ENCODE results near the gene RBCK1. TPM values are rescaled to one million over a fixed set of nuclear protein-coding genes. Genes with fewer than 3 reads are reported as not detected.

The RBCK1 gene
- polyA plus RNA-seq, 1 experiment: 130 TPM

DNA sequence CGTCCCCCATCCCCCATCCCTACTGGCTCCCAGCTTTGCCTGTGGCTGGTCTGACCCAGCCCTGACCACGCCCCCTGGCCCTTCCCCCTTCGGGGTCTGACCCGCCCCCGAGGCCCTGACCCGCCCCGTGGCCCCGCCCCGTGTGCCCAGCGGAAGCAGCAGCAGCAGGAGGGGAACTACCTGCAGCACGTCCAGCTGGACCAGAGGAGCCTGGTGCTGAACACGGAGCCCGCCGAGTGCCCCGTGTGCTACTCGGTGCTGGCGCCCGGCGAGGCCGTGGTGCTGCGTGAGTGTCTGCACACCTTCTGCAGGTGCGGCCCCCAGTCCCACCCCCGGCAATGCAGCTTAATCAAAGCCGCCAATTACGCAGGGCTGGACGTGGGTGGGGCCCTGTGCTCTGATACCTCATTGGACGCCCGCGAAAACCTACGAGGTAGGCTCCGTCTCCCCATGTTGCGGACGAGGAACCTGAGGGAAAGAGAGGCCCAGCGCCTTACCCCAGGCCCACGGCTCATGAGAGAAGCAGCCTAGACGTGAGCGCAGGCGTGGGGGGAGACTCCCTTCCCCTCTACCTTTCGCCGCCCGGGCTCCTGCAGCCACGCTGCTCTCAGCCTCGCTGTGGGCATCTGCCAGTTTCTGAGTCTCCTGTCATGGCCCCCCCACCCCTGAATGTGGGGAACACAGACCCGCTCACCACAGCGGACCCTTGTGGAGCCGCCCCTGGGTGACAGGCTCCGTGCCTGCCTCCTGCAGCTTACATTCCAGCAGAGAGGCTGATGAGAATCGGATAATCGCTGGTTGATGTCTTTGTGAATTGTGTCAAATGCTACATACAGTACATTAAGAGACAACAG is 12.8 kb downstream of the RBCK1 start:
- ChIA-PET POLR2A (no interaction called here), CTCF (no interaction called here)
- no peak for DNase-seq (ENCODE audit: low read depth)
- H3K4me3 ChIP-seq (ENCODE audit: low read depth, low read length): no peak overlapping the region
- peaks cover 38% of the 10 kb centered on the region for H3K36me3 ChIP-seq (ENCODE audit: control insufficient read depth, insufficient read depth, low read length)
- H3K27me3 ChIP-seq (ENCODE audit: control insufficient read depth, insufficient read depth, low read length): no peaks in the 10 kb centered on the region
- TF ChIP-seq, protein P1, sequence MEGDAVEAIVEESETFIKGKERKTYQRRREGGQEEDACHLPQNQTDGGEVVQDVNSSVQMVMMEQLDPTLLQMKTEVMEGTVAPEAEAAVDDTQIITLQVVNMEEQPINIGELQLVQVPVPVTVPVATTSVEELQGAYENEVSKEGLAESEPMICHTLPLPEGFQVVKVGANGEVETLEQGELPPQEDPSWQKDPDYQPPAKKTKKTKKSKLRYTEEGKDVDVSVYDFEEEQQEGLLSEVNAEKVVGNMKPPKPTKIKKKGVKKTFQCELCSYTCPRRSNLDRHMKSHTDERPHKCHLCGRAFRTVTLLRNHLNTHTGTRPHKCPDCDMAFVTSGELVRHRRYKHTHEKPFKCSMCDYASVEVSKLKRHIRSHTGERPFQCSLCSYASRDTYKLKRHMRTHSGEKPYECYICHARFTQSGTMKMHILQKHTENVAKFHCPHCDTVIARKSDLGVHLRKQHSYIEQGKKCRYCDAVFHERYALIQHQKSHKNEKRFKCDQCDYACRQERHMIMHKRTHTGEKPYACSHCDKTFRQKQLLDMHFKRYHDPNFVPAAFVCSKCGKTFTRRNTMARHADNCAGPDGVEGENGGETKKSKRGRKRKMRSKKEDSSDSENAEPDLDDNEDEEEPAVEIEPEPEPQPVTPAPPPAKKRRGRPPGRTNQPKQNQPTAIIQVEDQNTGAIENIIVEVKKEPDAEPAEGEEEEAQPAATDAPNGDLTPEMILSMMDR (IDR thresholded peaks at IDR 0.05; ENCODE audit: insufficient read depth, low read depth, low read length): no peak

DNA sequence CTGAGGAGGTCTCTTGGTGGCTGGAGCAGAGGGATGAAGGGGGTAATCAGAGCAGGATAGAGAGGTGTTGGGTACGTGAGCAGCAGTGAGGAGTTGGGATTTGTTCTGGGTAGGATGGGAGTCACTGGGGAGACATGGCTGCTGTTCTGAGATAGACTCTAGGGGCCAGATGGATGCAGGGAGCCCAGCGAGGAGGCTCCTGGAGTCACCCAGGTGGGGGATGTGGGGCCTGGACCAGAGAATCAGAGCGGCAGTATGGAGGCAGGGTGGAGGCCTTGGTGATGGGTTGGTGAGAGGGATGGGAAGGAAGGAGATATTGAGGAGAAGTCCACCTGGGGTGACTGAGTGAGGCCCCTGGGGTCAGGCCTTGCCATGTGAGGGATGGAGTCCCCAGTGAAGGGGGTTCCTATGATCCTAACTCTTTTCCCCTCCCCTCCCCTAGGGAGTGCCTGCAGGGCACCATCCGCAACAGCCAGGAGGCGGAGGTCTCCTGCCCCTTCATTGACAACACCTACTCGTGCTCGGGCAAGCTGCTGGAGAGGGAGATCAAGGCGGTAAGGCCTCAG is 13.7 kb downstream of the RBCK1 start:
- ChIA-PET POLR2A (no interaction called here), CTCF (interaction anchor here (1.1 kb wide), 1 partner anchor 66 kb away, joined by 6 read pairs; no protein-coding TSS in a partner anchor)
- TF ChIP-seq, protein P1 (IDR thresholded peaks at IDR 0.05; ENCODE audit: insufficient read depth, low read depth, low read length): no peak
- Histone ChIP-seq H3K27me3 (ENCODE audit: control insufficient read depth, insufficient read depth, low read length) (no peaks in the 10 kb centered on the region), H3K36me3 (ENCODE audit: control insufficient read depth, insufficient read depth, low read length) (peaks cover 38% of the 10 kb centered on the region), H3K4me3 (ENCODE audit: low read depth, low read length) (no peak overlapping the region)
- no peak for DNase-seq (ENCODE audit: low read depth)

DNA sequence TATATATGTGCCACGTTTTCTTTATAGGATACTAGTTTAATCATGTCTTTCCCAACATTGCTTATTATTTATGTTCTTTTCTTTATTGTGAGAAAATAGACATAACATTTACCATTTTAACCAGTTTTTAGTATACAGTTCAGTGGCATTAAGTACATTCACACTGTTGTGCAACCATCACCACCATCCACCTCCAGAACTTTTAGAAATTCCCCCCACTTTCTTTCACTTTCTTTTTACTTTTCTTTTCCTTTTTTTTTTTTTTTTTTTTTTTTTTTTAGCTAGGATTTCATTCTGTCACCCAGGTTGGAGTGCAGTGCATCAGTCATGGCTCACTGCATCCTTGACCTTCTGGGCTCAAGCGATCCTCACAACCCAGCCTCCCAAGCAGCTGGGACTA is 18.5 kb downstream of the RBCK1 start:
- Histone ChIP-seq H3K36me3 (ENCODE audit: control insufficient read depth, insufficient read depth, low read length) (peaks cover 38% of the 10 kb centered on the region), H3K27me3 (ENCODE audit: control insufficient read depth, insufficient read depth, low read length) (no peaks in the 10 kb centered on the region), H3K4me3 (ENCODE audit: low read depth, low read length) (no peak overlapping the region)
- no peak for DNase-seq (ENCODE audit: low read depth)
- TF ChIP-seq, protein P1 (IDR thresholded peaks at IDR 0.05; ENCODE audit: insufficient read depth, low read depth, low read length): no peak
- CTCF ChIA-PET: interaction anchor here (1.1 kb wide), 1 partner anchor 72 kb away, joined by 3 read pairs; no protein-coding TSS in a partner anchor
- POLR2A ChIA-PET: interaction anchor here (0.7 kb wide), 1 partner anchor 41 kb away, joined by 8 read pairs; no protein-coding TSS in a partner anchor

DNA sequence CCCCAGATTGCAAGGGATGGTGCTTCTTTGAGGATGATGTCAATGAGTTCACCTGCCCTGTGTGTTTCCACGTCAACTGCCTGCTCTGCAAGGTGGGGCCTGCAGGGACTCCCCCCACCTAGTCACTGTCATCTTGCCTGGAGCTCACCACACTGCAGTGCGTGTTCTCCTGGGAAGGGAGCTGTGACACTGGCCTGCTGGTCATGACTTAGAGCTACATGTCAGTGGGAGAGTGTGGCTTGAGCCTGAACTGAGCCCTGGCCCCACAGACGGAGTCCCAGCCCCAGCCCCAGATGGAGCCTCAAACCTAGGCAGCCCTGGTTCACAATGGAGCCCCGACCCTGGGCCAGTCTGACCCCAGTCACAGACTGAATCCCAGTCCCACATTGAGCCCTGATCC is 19.3 kb downstream of the RBCK1 start:
- ChIA-PET POLR2A (no interaction called here), CTCF (interaction anchor here (1.2 kb wide), 1 partner anchor 73 kb away, joined by 5 read pairs; no protein-coding TSS in a partner anchor)
- H3K36me3 ChIP-seq (ENCODE audit: control insufficient read depth, insufficient read depth, low read length): peaks cover 38% of the 10 kb centered on the region

More for the DNA sequence above, 19.3 kb downstream of the RBCK1 start:
- TF ChIP-seq, protein P1 (IDR thresholded peaks at IDR 0.05; ENCODE audit: insufficient read depth, low read depth, low read length): no peak
- Histone ChIP-seq H3K4me3 (ENCODE audit: low read depth, low read length) (no peak overlapping the region), H3K27me3 (ENCODE audit: control insufficient read depth, insufficient read depth, low read length) (no peaks in the 10 kb centered on the region)
- DNase-seq (ENCODE audit: low read depth): no peak

Data from BJ (cell line).